DMS79 (cell line): ENCODE data around the gene SRRM1.
"Not testable (repeated sequence)": the region's sequence is repeated elsewhere in the genome, so short reads cannot be mapped to it uniquely, and the experiment has no call there.

Source experiments
- DNase-seq: peaks from one replicate; lab custom pipeline; 2025; lab: John Stamatoyannopoulos, UW

SRRM1 gene

DNA sequence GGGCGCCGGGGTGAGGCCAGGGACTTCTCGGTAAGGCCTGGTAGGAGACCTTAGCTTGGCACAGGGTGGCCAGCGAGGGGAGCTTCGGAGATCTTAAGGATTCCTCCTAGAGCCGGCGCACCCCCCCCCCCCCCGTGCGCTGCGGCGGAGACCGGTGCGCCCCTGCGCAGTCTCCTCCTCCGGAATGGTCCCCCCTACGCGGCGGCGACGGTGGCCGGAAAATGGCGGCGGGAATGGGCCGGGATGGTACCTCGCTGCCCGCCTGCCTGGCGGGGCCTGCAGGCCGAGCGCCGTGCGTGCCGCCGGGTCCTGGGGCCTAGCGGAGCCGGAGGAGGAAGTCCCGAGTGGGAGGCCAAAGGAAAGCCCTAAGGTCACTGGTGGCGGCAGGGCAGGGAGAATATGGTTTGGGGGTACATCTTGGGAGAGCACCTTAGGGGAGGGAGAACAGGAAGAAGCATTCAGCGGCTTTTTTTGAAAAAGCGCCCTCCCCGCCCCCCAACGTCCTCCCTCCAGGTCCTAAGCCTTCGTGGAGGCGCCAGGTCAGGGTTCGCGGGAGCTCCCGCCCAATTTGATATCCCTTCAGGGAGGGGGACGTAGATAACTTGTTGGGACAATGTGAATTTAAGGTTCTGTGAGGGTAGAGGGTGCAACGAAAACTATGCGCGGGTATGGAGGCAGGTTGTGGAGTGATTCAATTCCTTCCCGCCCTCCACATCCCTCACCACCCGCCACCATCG is 429 bp downstream of the SRRM1 start:
- peak; percentile 16 for DNase-seq

DNA sequence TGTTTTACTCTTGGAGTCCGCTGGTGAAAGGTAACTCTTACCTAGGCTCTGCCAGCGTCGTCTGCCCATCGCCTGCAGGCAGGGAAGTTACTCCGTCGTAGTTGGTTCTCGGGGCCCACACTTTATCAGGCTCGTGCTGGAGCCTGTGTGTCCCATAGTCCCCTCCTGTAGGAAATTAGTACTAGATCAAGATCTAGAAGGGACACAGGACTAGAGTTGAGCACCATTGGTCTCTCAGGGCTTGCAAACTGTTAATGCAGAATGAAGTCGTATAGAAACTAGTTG is 940 bp downstream of the SRRM1 start:
- peak; percentile 10 for DNase-seq

GRCh38 chr1:24648919-24649318 is 5.8 kb downstream of the SRRM1 start:
- no peak for DNase-seq

GRCh38 chr1:24652382-24652781 is 9.3 kb downstream of the SRRM1 start:
- DNase-seq, result no peak

GRCh38 chr1:24654010-24654409 is 10.9 kb downstream of the SRRM1 start:
- no peak for DNase-seq

DNA sequence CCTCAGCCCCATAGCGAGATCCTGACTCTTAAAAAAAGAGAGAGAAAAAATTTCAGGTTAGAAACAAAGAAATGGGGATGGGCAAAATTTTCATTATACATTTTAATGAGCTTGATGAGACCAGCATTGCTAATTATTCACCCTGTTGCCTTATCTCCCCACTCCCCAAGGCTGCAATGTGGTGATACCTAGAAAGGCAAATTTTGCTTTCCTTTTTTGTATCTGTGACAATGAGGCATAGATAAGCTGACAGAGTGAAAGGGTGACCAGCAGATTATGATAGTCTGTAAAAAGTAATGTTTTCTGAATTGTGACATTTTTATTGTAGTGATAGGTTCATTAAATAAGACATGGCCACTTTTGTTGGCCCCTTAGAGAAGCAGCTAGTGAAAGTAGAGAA is 12.9 kb downstream of the SRRM1 start:
- DNase-seq, result no peak

- no peak for DNase-seq
These were observed 14.7 kb downstream of the SRRM1 start for GRCh38 chr1:24657781-24658180.

DNA sequence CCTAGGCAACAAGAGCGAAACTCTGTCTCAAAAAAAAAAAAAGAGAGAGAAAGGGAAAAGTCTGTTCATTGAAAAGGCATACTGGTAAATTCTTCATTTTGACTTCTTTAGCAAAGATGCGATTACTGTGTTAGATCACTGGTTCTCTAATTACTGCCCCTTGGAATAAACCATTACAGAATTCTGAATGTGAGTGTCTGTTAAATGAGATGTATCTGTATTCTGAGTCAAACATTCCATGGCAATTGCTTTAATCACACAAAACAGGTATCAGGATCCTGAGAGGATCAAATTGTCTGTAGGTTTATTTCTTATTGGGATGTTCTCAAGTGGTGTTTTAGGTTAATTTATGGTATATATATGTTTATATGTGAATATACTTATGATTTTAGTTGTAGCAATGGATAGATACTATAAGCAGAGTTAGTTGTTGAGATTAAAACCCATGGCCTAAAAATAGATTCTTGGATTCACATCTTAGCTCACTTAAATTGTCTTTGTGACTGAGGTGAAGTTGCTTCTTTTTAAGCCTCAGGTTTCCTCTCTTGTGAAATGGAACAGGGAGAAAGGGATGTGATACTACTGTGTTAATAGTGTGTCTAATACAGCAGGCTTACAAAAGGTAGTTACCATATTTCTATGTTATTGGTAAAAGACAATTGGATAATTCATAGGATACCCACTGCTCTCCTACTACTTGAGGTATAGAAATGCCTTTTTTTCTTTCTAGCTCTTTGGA is 16.2 kb downstream of the SRRM1 start:
- no peak for DNase-seq

DNA sequence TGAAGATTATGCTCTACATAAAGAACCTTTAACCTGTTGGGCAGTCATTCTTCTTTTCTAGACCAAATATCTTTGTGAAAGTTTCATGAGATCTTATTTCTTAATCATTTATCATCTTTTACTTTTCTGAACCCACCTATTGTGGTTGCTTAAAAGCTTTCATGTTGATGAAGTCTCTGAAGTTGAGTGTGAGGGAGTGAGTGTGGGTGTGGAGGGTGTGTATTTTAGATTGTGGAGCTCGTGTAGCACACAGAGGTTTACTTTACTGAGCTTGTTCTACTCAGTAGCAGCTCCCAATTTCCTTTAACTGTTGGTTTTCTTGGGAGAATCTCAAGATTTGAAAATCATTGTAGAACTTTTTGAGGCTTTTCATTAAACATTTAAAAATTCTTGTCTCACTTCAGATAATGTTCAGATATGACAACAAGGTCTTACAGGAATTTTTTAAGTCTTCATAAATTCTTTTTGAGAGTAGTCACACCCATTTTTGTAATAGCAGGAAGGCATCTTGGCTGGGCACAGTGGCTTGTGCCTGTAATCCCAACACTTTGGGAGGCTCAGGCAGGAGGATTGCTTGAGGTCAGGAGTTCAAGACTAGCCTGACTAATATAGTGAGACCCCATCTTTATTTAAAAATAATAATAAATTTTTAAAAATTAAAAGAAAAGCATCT is 17.0 kb downstream of the SRRM1 start:
- DNase-seq, result no peak

DNA sequence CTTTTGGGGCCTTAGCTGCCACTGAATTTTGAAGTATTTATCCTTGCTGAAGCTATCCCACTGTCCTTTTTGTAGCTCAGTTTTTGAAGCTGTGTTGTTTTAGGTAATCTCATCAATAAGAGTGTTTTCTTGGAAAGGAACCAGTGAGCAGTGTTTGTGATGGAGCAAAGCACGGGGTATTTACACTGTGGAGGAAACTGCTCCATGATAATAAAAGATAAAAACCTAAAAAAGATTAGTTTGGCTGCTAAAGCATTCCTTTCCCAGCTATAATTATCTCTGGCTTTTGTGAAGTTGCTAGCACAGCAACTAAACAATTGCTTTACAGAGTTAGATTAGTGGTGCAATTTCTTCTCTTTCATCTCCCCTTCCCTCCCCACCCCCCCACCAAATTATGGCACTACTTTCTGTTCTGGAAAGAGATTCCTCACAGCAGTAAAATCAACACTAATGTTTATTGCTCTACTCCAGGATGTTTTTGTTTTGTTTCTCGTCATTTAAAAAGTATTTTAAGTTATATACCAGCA is 21.5 kb downstream of the SRRM1 start:
- no peak for DNase-seq

GRCh38 chr1:24666794-24667193 is 23.7 kb downstream of the SRRM1 start:
- no peak for DNase-seq

GRCh38 chr1:24671372-24671771 is 28.3 kb downstream of the SRRM1 start:
- DNase-seq, result not testable (repeated sequence)

DNA sequence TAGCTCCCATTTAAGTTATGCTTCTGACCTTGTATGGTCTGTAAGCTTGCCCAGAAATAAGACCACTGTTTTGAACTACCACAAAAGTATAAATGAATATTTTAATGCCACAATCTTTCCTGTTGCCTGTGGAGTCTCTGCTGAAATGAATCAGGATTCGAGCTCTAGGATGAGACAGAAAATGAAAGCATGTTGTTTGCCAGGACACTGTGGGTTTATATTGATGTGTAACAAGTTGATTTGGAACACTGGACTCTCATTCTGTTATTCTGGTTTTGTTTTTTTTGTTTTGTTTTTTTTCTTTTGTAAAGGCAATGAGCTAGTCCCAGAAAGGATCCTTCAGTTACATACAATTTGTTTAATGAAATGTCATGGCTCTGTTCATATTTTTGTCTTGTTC is 29.6 kb downstream of the SRRM1 start:
- DNase-seq, result not testable (repeated sequence)

- DNase-seq, result no peak
These were observed 30.2 kb downstream of the SRRM1 start for GRCh38 chr1:24673341-24673740.

DNA sequence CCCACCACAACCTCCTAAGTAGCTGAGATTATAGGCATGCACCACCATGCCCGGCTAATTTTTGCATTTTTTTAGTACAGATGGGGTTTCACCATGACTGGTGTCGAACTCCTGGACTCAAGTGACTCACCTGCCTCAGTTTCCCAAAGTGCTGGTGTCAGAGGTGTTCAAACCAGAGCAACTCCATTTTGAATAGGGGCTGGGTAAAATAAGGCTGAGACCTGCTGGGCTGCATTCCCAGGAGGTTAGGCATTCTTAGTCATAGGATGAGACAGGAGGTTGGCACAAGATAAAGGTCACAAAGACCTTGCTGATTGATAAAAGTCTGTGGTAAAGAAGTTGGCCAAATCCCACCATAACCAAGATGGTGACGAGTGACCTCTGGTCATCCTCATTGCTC is 35.3 kb downstream of the SRRM1 start:
- not testable (repeated sequence) for DNase-seq

DNA sequence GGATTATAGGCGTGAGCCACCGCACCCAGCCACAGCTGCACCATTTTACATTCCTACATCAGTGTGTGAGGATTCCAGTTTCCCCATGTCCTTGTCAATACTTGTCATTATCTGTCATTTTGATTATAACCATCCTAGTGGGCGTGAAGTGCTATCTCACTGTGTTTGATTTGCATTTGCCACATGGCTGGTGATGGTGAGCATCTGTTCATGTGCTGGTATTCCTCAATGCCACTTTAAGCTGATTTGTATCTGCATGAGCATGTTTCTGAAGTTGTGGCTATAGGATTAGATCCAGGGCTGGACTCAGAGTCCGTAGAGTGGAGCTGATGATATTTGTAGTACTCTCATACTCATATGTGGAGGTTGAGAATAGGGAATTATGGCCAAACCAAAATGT is 36.6 kb downstream of the SRRM1 start:
- DNase-seq, result no peak

GRCh38 chr1:24683713-24684162 is 40.6 kb downstream of the SRRM1 start:
- DNase-seq, result no peak

DNA sequence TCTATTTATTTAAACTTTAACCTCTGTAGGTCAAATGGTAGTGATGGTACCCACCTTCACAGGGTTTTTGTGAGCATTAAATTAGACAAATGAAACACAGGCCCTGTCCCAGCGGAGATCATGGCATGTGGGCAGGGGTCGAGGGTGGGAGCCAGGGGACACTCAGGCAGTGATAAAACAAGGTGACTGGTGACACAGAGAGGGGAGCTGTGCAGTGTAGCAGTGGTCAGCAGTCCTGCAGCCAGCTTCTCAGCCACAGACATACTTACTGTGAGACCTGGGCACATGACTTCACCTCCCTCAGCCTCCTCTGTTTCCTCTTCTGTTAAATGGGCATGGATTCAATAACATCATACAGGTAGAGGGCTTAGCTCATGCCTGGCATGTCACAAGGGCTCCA is 44.9 kb downstream of the SRRM1 start:
- no peak for DNase-seq

DNA sequence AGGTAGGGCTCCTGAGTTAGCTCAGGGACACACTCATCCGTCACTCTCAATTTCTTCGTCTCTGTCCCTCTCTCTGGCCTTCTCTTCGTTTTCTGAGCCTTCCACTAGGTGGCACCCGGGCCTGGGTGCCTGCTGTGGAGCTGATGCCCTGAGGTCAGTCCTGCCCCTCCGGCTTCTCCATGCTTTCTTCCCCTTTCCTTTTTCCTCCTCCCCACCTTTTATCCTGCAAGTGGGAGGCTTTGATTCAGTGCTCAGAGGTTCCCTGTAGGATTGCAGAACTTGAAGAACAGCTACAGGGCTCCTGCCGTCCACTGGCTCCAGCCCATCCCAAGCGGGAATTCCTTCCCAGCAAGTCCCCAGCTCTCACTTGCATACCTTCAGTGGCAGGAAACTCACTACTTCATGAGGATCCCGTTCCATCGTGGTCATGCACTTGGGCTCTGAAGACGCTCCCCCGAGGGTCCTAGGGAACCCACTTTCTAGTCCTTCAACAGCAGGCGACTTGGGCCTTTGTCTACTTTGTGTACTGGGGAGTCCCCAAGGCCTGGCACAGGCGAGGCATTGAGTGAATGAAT is 45.6 kb downstream of the SRRM1 start:
- DNase-seq, result peak; percentile 48

- no peak for DNase-seq
These were observed 47.9 kb downstream of the SRRM1 start for GRCh38 chr1:24691051-24691450.

- no peak for DNase-seq
These were observed 49.4 kb downstream of the SRRM1 start for GRCh38 chr1:24692351-24692980.

DNA sequence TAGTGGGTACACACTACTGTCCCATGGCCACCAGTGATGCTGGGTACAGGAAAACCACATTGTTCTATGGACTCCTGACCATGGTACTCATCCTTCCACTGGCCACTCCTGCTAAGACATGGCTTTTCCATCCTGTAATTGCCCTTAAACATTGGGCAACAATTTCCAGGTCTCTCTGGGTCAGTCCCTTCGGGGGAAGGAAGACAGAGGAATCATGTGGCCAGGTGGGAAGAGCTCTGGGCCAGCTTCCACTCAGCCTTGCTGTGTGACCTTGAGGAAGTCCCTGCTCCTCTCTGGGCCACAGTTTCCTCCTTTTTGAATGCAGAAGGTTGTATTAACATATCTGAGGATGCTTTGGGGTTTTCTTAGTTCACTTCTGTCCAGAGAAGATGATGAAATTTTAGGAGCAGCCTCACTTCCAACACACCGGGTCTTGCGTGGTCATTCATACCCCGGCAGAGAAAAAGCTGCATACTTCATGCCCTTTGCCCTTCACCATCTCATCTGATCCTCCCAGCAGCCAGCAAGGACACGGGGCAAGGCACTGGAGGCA is 50.8 kb downstream of the SRRM1 start:
- DNase-seq, result no peak
